Measurements from ENCODE around the gene RABGGTA. TPM values are rescaled to one million over a fixed set of nuclear protein-coding genes. Genes with fewer than 3 reads are reported as not detected.

RABGGTA gene, protein sequence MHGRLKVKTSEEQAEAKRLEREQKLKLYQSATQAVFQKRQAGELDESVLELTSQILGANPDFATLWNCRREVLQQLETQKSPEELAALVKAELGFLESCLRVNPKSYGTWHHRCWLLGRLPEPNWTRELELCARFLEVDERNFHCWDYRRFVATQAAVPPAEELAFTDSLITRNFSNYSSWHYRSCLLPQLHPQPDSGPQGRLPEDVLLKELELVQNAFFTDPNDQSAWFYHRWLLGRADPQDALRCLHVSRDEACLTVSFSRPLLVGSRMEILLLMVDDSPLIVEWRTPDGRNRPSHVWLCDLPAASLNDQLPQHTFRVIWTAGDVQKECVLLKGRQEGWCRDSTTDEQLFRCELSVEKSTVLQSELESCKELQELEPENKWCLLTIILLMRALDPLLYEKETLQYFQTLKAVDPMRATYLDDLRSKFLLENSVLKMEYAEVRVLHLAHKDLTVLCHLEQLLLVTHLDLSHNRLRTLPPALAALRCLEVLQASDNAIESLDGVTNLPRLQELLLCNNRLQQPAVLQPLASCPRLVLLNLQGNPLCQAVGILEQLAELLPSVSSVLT
- 32.1 and 33.9 TPM in 2 replicates for total RNA-seq

GRCh38 chr14:24271134-24271833 is at the start of gene RABGGTA:
Gene RABGGTA (minus strand): TSS chr14:24271597. CDS start chr14:24271115, 482 bp downstream.

DNA sequence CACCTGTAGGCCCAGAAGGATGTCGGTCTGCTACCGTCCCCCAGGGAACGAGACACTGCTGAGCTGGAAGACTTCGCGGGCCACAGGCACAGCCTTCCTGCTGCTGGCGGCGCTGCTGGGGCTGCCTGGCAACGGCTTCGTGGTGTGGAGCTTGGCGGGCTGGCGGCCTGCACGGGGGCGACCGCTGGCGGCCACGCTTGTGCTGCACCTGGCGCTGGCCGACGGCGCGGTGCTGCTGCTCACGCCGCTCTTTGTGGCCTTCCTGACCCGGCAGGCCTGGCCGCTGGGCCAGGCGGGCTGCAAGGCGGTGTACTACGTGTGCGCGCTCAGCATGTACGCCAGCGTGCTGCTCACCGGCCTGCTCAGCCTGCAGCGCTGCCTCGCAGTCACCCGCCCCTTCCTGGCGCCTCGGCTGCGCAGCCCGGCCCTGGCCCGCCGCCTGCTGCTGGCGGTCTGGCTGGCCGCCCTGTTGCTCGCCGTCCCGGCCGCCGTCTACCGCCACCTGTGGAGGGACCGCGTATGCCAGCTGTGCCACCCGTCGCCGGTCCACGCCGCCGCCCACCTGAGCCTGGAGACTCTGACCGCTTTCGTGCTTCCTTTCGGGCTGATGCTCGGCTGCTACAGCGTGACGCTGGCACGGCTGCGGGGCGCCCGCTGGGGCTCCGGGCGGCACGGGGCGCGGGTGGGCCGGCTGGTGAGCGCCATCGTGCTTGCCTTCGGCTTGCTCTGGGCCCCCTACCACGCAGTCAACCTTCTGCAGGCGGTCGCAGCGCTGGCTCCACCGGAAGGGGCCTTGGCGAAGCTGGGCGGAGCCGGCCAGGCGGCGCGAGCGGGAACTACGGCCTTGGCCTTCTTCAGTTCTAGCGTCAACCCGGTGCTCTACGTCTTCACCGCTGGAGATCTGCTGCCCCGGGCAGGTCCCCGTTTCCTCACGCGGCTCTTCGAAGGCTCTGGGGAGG is 39.5 kb upstream of the RABGGTA start, which contains the start of gene LTB4R:
LTB4R (plus strand) TSS at position 857 of the 959 bp plus-strand sequence. CDS start 4,150 bp downstream, outside the sequence.

DNA sequence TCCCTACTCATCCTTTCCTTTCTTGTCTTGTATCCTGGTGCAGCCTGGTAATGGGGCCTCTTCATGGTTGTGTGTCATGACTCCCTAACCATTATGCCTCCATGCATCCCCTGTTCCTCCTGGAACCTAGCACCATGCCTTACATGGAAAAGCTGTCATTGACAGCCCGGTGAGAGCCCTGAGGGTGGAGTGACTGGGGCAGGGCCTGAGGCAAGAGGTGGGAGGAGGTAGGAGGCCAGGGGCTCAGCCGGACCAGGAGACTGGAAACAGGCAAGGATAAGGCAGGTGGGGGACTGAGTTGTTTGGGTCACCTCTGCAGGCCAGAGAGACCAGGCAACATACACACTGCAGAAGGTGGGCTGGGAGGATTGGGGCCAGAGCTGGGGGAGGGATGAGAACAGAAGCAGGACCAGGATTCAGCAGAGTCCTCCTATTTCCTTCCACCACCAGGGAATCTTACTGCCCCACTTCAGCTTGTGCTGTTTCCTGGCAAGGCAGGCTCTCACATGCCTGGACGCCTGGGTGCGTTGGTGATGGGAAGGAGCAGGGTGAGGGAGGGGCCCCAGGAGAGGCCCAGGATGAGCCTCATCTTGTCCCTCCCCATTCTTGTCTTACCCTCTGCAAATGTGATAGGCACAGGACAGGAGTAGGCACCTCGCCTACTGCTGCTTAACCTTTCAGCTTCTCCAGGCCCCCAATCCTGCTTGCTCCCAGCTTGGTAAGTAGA is 38.3 kb upstream of the RABGGTA start, which contains the start of gene LTB4R2:
LTB4R2 (plus strand) TSS at position 603 of the 727 bp plus-strand sequence. CDS start 525 bp downstream, outside the sequence.

DNA sequence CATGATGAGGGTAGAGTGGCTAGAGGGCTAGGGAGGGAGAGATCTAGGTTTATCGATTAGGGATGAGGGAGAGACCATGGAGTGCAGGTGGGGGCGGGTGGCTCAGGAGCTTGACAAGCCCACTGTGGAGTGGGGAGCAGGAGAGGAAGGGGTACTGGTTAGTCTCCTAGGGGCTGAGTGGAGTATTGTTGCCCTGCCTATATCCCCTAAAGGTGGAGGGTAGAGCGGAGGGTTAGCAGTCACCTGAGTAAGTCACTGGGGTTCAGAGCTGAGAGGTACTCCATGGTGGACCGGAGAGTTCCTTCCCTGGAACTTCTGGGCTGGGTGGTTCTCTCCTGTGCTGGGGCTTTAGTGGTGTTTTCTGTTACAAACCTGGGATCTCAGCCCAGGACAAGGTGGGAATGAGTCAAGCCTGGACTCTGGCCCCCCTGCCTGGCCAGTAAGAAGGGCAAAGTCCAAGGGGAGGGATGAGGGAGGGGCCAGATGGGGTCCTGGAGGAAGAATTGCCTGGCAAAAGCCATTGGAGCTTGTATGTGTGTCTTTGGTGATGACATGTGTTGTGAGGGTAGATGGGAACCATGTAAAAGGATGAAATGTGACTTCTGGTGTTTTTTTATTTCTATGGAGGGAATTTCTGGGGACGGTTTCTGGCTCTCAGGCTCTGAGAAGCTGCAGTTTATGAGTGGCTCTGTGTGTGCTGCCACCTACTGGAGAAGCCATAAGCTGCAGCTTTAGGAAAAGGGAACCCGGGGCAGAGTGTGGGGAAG is 36.4 kb upstream of the RABGGTA start, which contains the start of gene CIDEB:
CIDEB (minus strand) TSS at position 403 of the 767 bp plus-strand sequence; CDS start at position 284, 119 bp downstream.

DNA sequence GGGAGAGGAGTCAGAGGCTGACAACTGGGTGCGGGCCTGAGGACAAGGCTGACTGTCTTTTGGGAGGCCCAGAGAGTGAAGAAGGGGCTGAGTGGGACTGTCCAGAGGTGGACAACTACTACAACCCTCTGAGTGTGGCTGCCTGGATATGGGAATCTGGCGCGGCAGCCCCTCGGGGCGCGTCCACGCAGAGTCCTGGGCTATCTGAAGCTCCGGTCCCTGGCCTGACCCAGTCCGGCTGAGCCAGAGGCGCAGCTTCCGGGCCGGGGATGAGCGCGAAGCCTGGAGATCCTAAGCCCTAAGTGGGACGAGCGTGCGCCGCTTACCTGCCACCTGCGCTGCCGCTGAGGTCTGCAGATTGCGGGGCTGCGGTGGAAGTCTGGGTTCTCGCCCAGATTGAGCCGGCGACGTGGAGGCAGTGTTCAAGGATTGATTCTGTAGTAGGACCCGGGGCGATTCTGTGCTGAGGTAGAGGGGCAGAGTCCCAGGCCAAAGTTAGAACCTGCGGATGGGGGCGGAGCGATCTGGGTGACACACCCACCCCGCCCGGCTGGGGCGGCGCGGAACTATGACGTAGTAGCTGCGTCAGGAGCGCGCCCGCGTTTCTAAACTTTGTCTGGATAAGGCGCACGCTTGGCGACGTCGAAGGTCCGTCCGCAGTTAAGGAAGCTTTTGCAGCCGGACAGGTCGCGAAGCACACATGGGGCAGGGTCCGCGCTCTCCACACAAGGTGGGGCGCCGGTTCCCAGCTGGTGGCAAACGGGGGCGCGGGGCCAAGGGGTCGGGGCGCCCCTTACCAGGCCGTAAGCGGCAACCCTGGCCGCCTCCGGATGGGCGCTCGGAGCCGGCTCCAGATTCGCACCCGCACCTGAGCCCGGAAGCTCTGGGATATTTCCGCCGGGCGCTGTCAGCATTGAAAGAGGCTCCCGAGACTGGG is 28.1 kb upstream of the RABGGTA start, which contains the start of the genes DHRS1 and NOP9:
DHRS1 (minus strand) TSS at position 526 of the 937 bp plus-strand sequence. CDS start 674 bp downstream, outside the sequence.
NOP9 (plus strand) TSS at position 596 of the 937 bp plus-strand sequence; CDS start at position 701, 105 bp downstream.

DNA sequence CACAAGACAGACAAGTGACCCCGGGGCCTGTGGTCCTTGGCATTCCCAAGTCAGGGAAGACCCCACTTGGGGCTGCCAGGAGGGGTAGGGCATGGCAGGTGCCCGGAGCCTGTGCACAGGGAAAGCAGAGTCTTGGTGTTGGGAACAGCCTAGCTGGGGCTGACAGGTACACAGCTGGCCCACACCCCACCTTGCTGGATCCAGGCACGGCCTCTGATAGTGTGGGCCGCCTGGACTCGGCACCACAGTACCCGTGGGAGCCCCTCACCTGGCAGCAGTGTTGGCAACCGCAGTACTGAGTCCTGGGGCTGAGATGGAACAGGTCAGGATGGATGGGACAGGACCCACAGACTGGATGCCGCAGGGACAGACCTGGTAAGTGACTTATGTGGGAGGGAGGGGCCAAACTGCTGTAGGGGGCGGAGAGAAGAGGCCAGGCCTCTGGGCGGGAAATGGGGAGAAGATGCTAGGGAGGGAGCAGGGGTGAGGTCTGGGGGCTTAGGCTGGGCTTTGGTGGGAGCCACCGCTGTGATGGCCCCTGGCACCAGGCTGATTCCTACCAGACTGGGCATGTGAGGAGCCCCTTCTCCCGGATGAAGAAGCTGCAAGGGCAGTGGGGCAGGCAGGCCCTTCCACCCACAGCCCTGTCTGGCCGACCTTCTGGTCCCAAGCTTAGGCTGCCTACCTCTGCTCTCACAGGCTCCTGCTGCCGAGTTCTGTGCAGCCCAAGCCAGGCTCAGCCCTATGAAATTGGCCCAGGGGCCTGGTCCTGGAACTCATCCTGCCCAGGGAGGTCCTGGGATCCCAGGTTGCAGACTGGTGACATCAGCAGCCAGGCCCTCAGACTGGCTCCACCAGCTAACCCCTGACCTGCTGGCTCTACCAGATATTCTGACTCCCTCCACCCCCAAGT is 8.3 kb downstream of the RABGGTA start, which contains the start of gene TGM1:
TGM1 (minus strand) TSS at position 357 of the 913 bp plus-strand sequence. CDS start 825 bp downstream, outside the sequence.

GRCh38 chr14:24232645-24233537 is 38.5 kb downstream of the RABGGTA start, which contains the start of gene GMPR2:
Gene GMPR2 (plus strand): TSS chr14:24232929. CDS start chr14:24233254, 325 bp downstream.

GRCh38 chr14:24232121-24232644 is 39.2 kb downstream of the RABGGTA start, which contains the start of gene NEDD8:
Gene NEDD8 (minus strand): TSS chr14:24232367. CDS start chr14:24232267, 100 bp downstream.

Other genes with a start within 250 kb of the RABGGTA start
- gene CARMIL3, start 219.6 kb downstream of the RABGGTA start, total RNA-seq: under 0.01 TPM in 2 replicates
- gene CPNE6, start 200.0 kb downstream of the RABGGTA start, total RNA-seq: not detected in 2 replicates
- 63.3 and 65.6 TPM in 2 replicates for gene PCK2, start 177.3 kb downstream of the RABGGTA start, total RNA-seq
- gene DCAF11, start 156.8 kb downstream of the RABGGTA start, total RNA-seq: 42.2 and 43.7 TPM in 2 replicates
- gene NRL, start 156.6 kb downstream of the RABGGTA start, total RNA-seq: 0.59 and 2.9 TPM in 2 replicates
- not detected in 2 replicates for gene FITM1, start 140.9 kb downstream of the RABGGTA start, total RNA-seq
- gene PSME1, start 135.4 kb downstream of the RABGGTA start, total RNA-seq: 128 and 137 TPM in 2 replicates
- gene EMC9, start 130.0 kb downstream of the RABGGTA start, total RNA-seq: 31.4 and 38.4 TPM in 2 replicates
- 70.1 and 79.7 TPM in 2 replicates for gene PSME2, start 125.0 kb downstream of the RABGGTA start, total RNA-seq
- 49.9 and 53.7 TPM in 2 replicates for gene RNF31, start 124.1 kb downstream of the RABGGTA start, total RNA-seq
- gene IRF9, start 110.3 kb downstream of the RABGGTA start, total RNA-seq: 36.3 and 39.8 TPM in 2 replicates
- gene REC8, start 99.5 kb downstream of the RABGGTA start, total RNA-seq: 54.3 and 64.6 TPM in 2 replicates
- gene IPO4, start 82.8 kb downstream of the RABGGTA start, total RNA-seq: 56.5 and 58.6 TPM in 2 replicates
- 58.4 and 59.5 TPM in 2 replicates for gene TM9SF1, start 76.2 kb downstream of the RABGGTA start, total RNA-seq
- gene TSSK4, start 65.9 kb downstream of the RABGGTA start, total RNA-seq: 0.17 TPM in 1 of 2 replicates, not detected in the other
- 32.4 and 48.6 TPM in 2 replicates for gene CHMP4A, start 58.1 kb downstream of the RABGGTA start, total RNA-seq
- 18.2 and 19.6 TPM in 2 replicates for gene MDP1, start 55.5 kb downstream of the RABGGTA start, total RNA-seq
- 234 and 246 TPM in 2 replicates for gene NEDD8, start 39.2 kb downstream of the RABGGTA start, total RNA-seq
- gene GMPR2, start 38.7 kb downstream of the RABGGTA start, total RNA-seq: 53.1 and 54.3 TPM in 2 replicates
- gene TINF2, start 29.0 kb downstream of the RABGGTA start, total RNA-seq: 52.6 and 56.7 TPM in 2 replicates
- 0.45 and 1.2 TPM in 2 replicates for gene TGM1, start 8.4 kb downstream of the RABGGTA start, total RNA-seq
- gene DHRS1, start 28.2 kb upstream of the RABGGTA start, total RNA-seq: 27.4 and 28.2 TPM in 2 replicates
- 17.2 and 18.5 TPM in 2 replicates for gene NOP9, start 28.3 kb upstream of the RABGGTA start, total RNA-seq
- gene CIDEB, start 36.4 kb upstream of the RABGGTA start, total RNA-seq: 1.3 and 1.8 TPM in 2 replicates
- 1.0 and 3.0 TPM in 2 replicates for gene LTB4R2, start 38.5 kb upstream of the RABGGTA start, total RNA-seq
- gene LTB4R, start 39.9 kb upstream of the RABGGTA start, total RNA-seq: 0.84 and 1.0 TPM in 2 replicates
- gene ADCY4, start 63.5 kb upstream of the RABGGTA start, total RNA-seq: 0.15 and 0.17 TPM in 2 replicates
- 0.45 and 0.84 TPM in 2 replicates for gene RIPK3, start 68.4 kb upstream of the RABGGTA start, total RNA-seq
- 25.4 and 28.4 TPM in 2 replicates for gene NFATC4, start 96.6 kb upstream of the RABGGTA start, total RNA-seq
- gene NYNRIN, start 127.4 kb upstream of the RABGGTA start, total RNA-seq: 7.9 and 9.6 TPM in 2 replicates
- gene CBLN3, start 158.1 kb upstream of the RABGGTA start, total RNA-seq: 0.34 and 0.74 TPM in 2 replicates
- gene KHNYN, start 158.4 kb upstream of the RABGGTA start, total RNA-seq: 23.9 and 27.1 TPM in 2 replicates
- 18.8 and 24.2 TPM in 2 replicates for gene SDR39U1, start 171.2 kb upstream of the RABGGTA start, total RNA-seq
- gene CMA1, start 236.7 kb upstream of the RABGGTA start, total RNA-seq: not detected in 2 replicates

Data from bronchus fibroblast of lung (primary cell).